ENCODE results near the gene PACS1.

GRCh38 chr11:66224226-66224855, 154.3 kb downstream of the PACS1 start:
- TF ChIP-seq, protein P1, sequence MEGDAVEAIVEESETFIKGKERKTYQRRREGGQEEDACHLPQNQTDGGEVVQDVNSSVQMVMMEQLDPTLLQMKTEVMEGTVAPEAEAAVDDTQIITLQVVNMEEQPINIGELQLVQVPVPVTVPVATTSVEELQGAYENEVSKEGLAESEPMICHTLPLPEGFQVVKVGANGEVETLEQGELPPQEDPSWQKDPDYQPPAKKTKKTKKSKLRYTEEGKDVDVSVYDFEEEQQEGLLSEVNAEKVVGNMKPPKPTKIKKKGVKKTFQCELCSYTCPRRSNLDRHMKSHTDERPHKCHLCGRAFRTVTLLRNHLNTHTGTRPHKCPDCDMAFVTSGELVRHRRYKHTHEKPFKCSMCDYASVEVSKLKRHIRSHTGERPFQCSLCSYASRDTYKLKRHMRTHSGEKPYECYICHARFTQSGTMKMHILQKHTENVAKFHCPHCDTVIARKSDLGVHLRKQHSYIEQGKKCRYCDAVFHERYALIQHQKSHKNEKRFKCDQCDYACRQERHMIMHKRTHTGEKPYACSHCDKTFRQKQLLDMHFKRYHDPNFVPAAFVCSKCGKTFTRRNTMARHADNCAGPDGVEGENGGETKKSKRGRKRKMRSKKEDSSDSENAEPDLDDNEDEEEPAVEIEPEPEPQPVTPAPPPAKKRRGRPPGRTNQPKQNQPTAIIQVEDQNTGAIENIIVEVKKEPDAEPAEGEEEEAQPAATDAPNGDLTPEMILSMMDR (conservative IDR thresholded peaks at IDR 0.05 in 1 of 2, IDR thresholded peaks at IDR 0.05 in 1 of 2; ENCODE audit: low read depth in 1 of 2, low read length in 2 of 2), result no peak
- TF ChIP-seq EZH2 (IDR thresholded peaks at IDR 0.05; ENCODE audit: low read length, missing control alignments), result no peak

Measured in fibroblast of lung (primary cell).